ENCODE data around the gene STK11IP.

DNA sequence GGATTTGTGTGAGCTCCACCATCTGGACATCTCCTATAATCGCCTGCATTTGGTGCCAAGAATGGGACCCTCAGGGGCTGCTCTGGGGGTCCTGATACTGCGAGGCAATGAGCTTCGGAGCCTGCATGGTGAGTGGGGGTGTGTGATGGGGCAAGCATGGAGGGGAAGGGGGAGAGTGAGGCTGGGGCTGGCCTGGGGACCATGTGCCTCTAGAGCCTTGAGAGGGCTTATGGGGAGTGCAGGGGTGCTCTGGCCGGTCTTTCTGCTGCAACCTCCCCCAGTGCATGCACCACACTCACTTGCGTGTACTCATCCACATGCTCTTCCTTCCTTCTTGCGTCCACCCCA is 7.9 kb downstream of the STK11IP start:
- TF ChIP-seq, protein P1, sequence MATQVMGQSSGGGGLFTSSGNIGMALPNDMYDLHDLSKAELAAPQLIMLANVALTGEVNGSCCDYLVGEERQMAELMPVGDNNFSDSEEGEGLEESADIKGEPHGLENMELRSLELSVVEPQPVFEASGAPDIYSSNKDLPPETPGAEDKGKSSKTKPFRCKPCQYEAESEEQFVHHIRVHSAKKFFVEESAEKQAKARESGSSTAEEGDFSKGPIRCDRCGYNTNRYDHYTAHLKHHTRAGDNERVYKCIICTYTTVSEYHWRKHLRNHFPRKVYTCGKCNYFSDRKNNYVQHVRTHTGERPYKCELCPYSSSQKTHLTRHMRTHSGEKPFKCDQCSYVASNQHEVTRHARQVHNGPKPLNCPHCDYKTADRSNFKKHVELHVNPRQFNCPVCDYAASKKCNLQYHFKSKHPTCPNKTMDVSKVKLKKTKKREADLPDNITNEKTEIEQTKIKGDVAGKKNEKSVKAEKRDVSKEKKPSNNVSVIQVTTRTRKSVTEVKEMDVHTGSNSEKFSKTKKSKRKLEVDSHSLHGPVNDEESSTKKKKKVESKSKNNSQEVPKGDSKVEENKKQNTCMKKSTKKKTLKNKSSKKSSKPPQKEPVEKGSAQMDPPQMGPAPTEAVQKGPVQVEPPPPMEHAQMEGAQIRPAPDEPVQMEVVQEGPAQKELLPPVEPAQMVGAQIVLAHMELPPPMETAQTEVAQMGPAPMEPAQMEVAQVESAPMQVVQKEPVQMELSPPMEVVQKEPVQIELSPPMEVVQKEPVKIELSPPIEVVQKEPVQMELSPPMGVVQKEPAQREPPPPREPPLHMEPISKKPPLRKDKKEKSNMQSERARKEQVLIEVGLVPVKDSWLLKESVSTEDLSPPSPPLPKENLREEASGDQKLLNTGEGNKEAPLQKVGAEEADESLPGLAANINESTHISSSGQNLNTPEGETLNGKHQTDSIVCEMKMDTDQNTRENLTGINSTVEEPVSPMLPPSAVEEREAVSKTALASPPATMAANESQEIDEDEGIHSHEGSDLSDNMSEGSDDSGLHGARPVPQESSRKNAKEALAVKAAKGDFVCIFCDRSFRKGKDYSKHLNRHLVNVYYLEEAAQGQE (IDR thresholded peaks at IDR 0.05; ENCODE audit: insufficient read depth in 1 of 2, low read depth in 2 of 2, low read length in 2 of 2): no peak
- TF ChIP-seq POLR2AphosphoS5 (IDR thresholded peaks at IDR 0.05; ENCODE audit: low read depth, low read length) (no peak), TAF1 (IDR thresholded peaks at IDR 0.05; ENCODE audit: borderline replicate concordance, insufficient read depth, low read length) (no peak), SIN3A (IDR thresholded peaks at IDR 0.05; ENCODE audit: borderline replicate concordance, insufficient read depth, low read length) (no peak)

All from PFSK-1 (cell line).